Measurements from ENCODE around the gene MSTO1.
"Not testable (repeated sequence)": the region's sequence is repeated elsewhere in the genome, so short reads cannot be mapped to it uniquely, and the experiment has no call there.

Gene MSTO1

GRCh38 chr1:155622191-155622590 lies 12.2 kb downstream of the MSTO1 start:
- no peak for TF ChIP-seq ZFX (IDR thresholded peaks at IDR 0.05; ENCODE audit: borderline replicate concordance)
- TF ChIP-seq, protein P1, sequence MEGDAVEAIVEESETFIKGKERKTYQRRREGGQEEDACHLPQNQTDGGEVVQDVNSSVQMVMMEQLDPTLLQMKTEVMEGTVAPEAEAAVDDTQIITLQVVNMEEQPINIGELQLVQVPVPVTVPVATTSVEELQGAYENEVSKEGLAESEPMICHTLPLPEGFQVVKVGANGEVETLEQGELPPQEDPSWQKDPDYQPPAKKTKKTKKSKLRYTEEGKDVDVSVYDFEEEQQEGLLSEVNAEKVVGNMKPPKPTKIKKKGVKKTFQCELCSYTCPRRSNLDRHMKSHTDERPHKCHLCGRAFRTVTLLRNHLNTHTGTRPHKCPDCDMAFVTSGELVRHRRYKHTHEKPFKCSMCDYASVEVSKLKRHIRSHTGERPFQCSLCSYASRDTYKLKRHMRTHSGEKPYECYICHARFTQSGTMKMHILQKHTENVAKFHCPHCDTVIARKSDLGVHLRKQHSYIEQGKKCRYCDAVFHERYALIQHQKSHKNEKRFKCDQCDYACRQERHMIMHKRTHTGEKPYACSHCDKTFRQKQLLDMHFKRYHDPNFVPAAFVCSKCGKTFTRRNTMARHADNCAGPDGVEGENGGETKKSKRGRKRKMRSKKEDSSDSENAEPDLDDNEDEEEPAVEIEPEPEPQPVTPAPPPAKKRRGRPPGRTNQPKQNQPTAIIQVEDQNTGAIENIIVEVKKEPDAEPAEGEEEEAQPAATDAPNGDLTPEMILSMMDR (IDR thresholded peaks at IDR 0.05), result no peak
- no peak overlapping the region for H3K27ac ChIP-seq

GRCh38 chr1:155623357-155623756 lies 13.3 kb downstream of the MSTO1 start:
- TF ChIP-seq, protein P1 (IDR thresholded peaks at IDR 0.05), result no peak
- TF ChIP-seq ZFX (IDR thresholded peaks at IDR 0.05; ENCODE audit: borderline replicate concordance), result no peak
- no peak overlapping the region for H3K27ac ChIP-seq

- not testable (repeated sequence) for H3K27ac ChIP-seq
Measured at GRCh38 chr1:155626428-155626827, 16.4 kb downstream of the MSTO1 start.

- no peak for TF ChIP-seq ZFX (IDR thresholded peaks at IDR 0.05; ENCODE audit: borderline replicate concordance)
- TF ChIP-seq, protein P1 (IDR thresholded peaks at IDR 0.05), result no peak
- no peak overlapping the region for H3K27ac ChIP-seq
Measured at GRCh38 chr1:155636397-155637153, 26.6 kb downstream of the MSTO1 start.

- TF ChIP-seq ZFX (IDR thresholded peaks at IDR 0.05; ENCODE audit: borderline replicate concordance), result no peak
- TF ChIP-seq, protein P1 (IDR thresholded peaks at IDR 0.05), result no peak
- no peak overlapping the region for H3K27ac ChIP-seq
Measured at GRCh38 chr1:155640367-155640766, 30.3 kb downstream of the MSTO1 start.

DNA sequence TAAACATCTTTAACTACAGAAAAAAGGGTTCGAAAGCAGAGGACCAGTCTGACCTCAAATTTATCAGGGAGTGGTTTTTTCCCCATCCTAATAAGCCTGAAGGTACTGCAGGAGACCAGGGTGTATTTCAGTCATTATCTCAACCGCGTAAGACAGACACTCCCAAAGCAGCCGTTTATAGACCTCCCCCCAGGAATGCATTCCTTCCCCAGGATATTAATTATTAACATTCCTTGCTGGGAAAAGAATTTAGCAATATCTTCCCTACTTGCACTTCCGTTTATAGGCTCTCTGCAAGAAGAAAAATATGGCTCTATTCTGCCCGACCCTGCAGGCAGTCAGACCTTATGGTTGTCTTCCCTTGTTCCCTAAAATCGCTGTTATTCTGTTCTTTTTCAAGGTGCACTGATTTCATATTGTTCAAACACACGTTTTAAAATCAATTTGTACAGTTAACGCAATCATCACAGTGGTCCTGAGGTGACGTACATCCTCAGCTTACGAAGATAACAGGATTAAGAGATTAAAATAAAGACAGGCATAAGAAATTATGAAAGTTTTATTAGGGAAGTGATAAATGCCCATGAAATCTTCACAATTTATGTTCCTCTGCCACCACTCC lies 32.7 kb downstream of the MSTO1 start:
- not testable (repeated sequence) for H3K27ac ChIP-seq

GRCh38 chr1:155643230-155643629 lies 33.2 kb downstream of the MSTO1 start:
- TF ChIP-seq, protein P1 (IDR thresholded peaks at IDR 0.05), result no peak
- no peak for TF ChIP-seq ZFX (IDR thresholded peaks at IDR 0.05; ENCODE audit: borderline replicate concordance)
- H3K27ac ChIP-seq, result no peak overlapping the region

GRCh38 chr1:155645034-155645598 lies 35.1 kb downstream of the MSTO1 start:
- H3K27ac ChIP-seq, result no peak overlapping the region
- no peak for TF ChIP-seq ZFX (IDR thresholded peaks at IDR 0.05; ENCODE audit: borderline replicate concordance)
- TF ChIP-seq, protein P1 (IDR thresholded peaks at IDR 0.05), result no peak

Data from 22Rv1 (cell line).